22Rv1 (cell line): ENCODE measurements around the gene NUDT4B.
"Not testable (repeated sequence)": the region's sequence is repeated elsewhere in the genome, so short reads cannot be mapped to it uniquely, and the experiment has no call there.

Source experiments
- CTCF ChIP-seq: fragments of 450-650 bp; IDR thresholded peaks from 2 replicates; pipeline ENCODE4 v1.5.1; 2017; ENCODE audit warnings: mild to moderate bottlenecking
- ZFX ChIP-seq: fragments of 450-650 bp; IDR thresholded peaks from 2 replicates; pipeline ENCODE4 v1.6.1; 2017; ENCODE audit warnings: antibody characterized with exemption, borderline replicate concordance

DNA sequence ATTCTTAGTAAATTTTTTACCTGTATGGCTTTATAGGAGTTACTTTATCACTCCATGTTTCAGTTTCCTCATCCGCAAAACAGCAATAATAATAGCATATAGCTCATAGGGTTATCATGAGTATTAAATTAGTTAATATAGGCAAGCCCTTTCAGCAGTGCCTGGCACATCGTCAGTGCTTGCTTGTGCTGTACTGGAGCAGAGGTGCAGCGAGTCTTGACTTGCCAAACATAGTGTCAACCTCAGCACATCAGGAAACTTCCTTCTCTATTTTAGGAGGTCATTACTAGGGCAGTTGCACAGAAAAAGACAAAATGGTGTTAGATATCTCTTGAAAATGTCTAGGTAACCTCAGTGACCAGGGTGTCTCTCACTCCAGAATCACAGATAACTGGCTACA is 33.1 kb upstream of the NUDT4B start:
- not testable (repeated sequence) for TF ChIP-seq CTCF, ZFX
